ENCODE measurements around the gene METTL8.

METTL8 gene

DNA sequence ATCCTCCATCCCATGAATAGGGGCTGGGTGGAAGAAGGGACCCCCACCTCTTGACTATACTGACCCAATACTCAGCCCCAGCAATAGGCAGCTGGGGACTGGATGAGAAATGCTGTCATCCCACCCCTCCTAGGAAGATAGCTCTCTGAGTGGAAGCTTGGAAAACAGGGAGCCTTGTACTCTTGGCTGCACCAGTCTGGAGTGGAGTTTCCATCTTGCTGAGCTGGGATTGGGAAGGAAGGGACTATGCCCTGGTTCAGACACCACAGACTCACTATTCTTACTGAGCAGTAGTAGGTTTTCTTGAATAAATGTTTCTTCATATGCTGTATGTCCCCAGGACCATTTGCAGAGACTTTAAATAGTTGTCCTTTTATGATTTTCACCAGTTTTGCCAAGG, 7.7 kb upstream of the METTL8 start:
- DNase-seq (ENCODE audit: low read depth), result no peak
- H3K4me3 ChIP-seq (ENCODE audit: low read depth, low read length), result no peak overlapping the region
- TF ChIP-seq, protein P1, sequence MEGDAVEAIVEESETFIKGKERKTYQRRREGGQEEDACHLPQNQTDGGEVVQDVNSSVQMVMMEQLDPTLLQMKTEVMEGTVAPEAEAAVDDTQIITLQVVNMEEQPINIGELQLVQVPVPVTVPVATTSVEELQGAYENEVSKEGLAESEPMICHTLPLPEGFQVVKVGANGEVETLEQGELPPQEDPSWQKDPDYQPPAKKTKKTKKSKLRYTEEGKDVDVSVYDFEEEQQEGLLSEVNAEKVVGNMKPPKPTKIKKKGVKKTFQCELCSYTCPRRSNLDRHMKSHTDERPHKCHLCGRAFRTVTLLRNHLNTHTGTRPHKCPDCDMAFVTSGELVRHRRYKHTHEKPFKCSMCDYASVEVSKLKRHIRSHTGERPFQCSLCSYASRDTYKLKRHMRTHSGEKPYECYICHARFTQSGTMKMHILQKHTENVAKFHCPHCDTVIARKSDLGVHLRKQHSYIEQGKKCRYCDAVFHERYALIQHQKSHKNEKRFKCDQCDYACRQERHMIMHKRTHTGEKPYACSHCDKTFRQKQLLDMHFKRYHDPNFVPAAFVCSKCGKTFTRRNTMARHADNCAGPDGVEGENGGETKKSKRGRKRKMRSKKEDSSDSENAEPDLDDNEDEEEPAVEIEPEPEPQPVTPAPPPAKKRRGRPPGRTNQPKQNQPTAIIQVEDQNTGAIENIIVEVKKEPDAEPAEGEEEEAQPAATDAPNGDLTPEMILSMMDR (conservative IDR thresholded peaks at IDR 0.05; ENCODE audit: low read depth, low read length), result no peak

DNA sequence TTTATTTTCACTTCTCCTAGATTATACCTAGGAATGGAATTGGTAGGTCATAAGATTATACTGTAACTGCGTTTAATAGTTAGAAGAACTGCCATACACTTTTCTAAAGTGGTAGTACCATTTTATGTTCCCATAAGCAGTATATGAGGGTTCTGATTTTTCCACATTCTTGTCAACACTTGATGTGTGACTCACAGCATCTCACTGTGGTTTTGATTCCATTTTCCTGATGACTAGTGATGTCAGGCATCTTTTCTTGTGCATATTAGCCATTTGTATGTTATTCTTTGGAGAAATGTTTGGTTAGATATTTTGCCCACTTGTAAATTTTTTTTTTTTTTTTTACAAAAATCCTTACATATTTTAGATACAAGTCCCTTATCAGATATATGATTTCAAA, 2.5 kb upstream of the METTL8 start:
- peak; percentile 89 for DNase-seq (ENCODE audit: low read depth)
- no peak overlapping the region for H3K4me3 ChIP-seq (ENCODE audit: low read depth, low read length)
- TF ChIP-seq, protein P1 (conservative IDR thresholded peaks at IDR 0.05; ENCODE audit: low read depth, low read length), result no peak

DNA sequence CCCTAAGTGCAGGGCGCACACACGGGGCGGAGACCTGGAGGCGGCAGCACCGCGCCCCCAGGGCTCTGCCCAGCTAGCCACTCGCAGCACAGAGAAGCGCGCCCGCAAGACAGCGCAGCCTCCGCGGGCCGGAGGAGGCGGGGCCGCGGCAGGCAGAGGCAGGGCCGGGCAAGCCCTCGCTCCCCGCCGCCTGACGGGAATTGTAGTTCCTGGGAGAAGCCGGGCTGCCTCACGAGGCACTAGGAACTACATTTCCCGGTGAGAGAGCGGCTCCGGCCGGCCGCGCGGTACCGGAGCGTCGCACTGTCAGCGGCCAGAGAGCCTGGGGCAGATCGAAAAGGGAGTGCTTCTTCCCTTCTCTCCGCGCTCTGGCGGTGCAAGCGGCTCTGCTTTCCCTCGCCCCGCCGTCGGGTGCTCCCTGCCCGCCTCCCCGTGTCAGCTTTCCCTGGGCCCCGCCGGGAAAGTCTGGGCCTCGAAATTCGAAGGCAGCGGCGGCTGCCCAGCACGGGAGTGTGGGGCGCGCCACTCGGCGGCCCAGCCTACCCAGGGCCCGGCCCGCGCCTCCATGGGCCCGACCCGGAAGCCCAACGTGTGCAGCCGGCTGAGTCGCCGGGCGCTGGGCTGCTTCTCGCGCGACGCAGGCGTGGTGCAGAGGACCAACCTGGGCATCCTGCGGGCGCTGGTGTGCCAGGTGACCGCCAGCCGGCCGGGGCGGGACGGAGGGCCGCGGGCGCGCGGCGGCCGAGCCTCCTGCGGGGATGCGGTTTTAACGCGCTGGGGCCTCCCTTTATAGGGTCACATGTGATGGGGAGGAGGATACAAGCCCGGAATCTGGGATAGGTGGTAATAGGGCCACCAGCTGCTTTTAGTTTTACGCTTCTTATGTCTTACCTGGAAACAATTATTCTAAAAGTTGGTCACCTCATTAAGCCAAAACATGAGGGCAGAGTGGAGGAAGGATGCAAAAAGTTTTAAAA, 511 bp upstream of the METTL8 start, which contains the start of gene DCAF17:
TSS of gene DCAF17 (plus strand) at position 214 of the 977 bp plus-strand sequence. CDS start at position 566, 352 bp downstream.
- TF ChIP-seq, protein P1 (conservative IDR thresholded peaks at IDR 0.05; ENCODE audit: low read depth, low read length), result peak; percentile 28
- H3K4me3 ChIP-seq (ENCODE audit: low read depth, low read length), result peak within 1 kb of the TSS; percentile 96
- DNase-seq (ENCODE audit: low read depth), result peak; percentile 97

DNA sequence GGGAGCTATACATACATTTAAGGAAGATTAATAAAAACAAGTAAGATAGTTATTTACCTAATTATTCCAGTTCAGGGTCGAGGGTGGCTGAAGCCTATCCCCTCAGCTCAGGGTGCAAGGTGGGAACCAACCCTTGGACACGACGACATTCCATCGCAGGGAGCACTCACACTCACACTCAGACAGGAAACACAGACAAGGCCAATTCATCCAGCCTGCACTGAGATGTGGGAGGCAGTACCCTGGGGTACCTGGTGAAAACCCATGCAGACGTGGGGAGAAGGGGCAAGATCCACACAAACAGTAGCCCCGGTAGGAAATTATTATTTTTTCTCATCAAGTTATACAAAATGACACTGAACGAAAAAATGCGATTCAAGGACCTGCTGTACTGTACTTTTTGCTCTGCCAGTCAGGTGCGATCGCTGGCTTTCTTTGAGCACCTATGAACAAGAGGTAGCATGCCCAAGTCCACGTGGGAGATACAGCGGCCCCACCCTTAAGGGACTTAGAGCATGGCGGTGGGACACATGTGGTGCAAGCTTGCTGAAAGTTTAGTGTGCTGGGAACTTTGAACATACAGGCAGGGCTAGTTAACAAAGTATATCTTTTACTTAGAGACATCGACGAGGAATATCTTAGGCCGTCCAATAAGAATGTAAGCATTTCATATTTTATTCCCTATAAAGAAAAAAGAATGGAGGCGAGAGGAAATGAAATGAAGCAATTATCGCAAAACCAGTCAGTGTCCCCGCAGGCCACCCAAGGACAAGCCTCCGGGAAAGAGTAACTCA, 624 bp downstream of the METTL8 start:
- DNase-seq (ENCODE audit: low read depth), result peak; percentile 30
- TF ChIP-seq, protein P1 (conservative IDR thresholded peaks at IDR 0.05; ENCODE audit: low read depth, low read length), result no peak
- H3K4me3 ChIP-seq (ENCODE audit: low read depth, low read length), result peak overlapping the region; percentile 96

DNA sequence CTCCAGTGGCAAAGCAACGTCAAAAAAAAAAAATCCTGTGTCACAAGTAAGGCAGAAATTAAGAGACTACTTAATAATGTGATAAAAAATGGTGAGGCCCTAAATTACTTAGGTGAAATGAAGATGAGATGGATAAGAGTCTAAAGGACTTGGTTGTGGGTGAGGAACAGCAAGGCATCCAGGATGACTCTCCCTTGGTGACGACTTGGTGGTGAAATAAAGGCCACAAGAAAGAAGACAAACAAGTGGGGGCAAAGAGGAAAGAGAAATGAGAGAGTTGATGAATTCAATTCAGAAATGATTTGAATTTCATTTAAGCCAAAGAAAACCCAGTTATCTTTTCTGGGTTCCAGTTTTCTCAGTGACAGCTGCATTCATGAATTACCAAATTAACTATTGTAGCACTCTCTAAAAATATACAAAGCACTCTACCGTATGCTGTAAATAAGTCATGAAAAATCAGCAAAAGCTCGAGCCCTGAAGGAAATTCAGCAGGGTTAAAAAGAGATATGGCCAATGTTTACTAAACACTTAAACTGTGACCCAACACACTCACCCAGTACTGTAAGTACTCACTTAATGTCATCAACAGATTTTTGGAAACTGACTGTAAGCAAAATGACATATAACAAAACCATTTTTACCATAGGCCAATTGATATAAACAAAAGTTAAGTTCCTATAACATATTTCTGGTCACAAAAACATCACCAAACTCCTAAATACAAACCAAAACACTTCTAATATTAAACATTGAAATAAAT, 1.4 kb downstream of the METTL8 start:
- TF ChIP-seq, protein P1 (conservative IDR thresholded peaks at IDR 0.05; ENCODE audit: low read depth, low read length), result no peak
- DNase-seq (ENCODE audit: low read depth), result no peak

DNA sequence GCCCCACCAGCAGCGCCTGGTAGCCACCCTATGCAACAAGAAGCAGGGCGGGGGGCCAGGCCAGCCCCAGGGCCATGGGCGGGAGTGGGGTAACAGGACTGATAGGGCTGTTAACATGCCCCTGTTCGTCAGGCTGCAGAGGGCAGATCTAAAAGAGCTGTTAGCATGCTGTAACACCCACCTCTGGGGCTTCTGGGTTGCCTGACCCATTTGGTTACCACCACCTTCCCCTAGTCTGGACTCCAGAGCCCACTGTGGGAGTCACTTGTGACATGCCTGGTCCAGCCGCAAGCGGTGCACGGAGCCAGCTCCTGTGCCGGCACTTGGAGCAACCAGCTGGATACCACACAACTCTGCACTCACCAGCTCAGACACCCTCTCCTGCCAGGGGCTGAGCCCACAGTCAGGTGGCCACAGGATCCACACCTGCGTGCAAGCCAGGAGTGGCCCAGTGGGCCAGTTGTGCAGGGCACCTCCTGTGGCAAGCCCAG, 2.1 kb downstream of the METTL8 start:
- H3K4me3 ChIP-seq (ENCODE audit: low read depth, low read length), result no peak overlapping the region
- DNase-seq (ENCODE audit: low read depth), result no peak
- TF ChIP-seq, protein P1 (conservative IDR thresholded peaks at IDR 0.05; ENCODE audit: low read depth, low read length), result no peak

More for the DNA sequence above, 1.4 kb downstream of the METTL8 start:
- no peak overlapping the region for H3K4me3 ChIP-seq (ENCODE audit: low read depth, low read length)
